HUDEP-2 (cell line): ENCODE results near the gene TYW3.
"Not testable (repeated sequence)": the region's sequence is repeated elsewhere in the genome, so short reads cannot be mapped to it uniquely, and the experiment has no call there.

Experiments
- DNase-seq, 76 experiments: peaks; one replicate each; lab custom pipeline; 2025; ENCODE audit not compliant: unreplicated experiment in 76 of 76; lab: John Stamatoyannopoulos, UW

The TYW3 gene

GRCh38 chr1:74729741-74730478, 3.0 kb upstream of the TYW3 start:
- peak in 20 of 76 experiments; percentile 1 to 55 (median 11) for DNase-seq

- DNase-seq: peak in 32 of 76 experiments; percentile 1 to 70 (median 24)
These were observed 1.4 kb upstream of the TYW3 start for GRCh38 chr1:74731399-74732052.

GRCh38 chr1:74732071-74732946, 643 bp upstream of the TYW3 start:
- DNase-seq: peak in 1 of 76 experiments; percentile 37

GRCh38 chr1:74733604-74734484, 892 bp downstream of the TYW3 start:
- peak in 55 of 76 experiments; percentile 2 to 75 (median 49) for DNase-seq

- no peak for DNase-seq
These were observed 4.4 kb downstream of the TYW3 start for GRCh38 chr1:74737333-74737732.

- not testable (repeated sequence) for DNase-seq
These were observed 7.5 kb downstream of the TYW3 start for GRCh38 chr1:74740307-74740980.

- not testable (repeated sequence) for DNase-seq
These were observed 12.3 kb downstream of the TYW3 start for GRCh38 chr1:74745247-74745646.

- no peak for DNase-seq
These were observed 16.0 kb downstream of the TYW3 start for GRCh38 chr1:74748960-74749359.

GRCh38 chr1:74753104-74753503, 20.2 kb downstream of the TYW3 start:
- no peak for DNase-seq

- DNase-seq: no peak
These were observed 22.5 kb downstream of the TYW3 start for GRCh38 chr1:74755475-74755874.

- DNase-seq: not testable (repeated sequence)
These were observed 23.7 kb downstream of the TYW3 start for GRCh38 chr1:74756650-74757049.

- no peak for DNase-seq
These were observed 30.9 kb downstream of the TYW3 start for GRCh38 chr1:74763807-74764206.

GRCh38 chr1:74766579-74766978, 33.6 kb downstream of the TYW3 start:
- no peak for DNase-seq

GRCh38 chr1:74767490-74767889, 34.5 kb downstream of the TYW3 start:
- peak in 16 of 76 experiments; percentile 2 to 46 (median 9) for DNase-seq

- peak in 21 of 76 experiments; percentile 0 to 46 (median 21) for DNase-seq
These were observed 39.1 kb downstream of the TYW3 start for GRCh38 chr1:74771913-74772515.

GRCh38 chr1:74772945-74773344, 40.0 kb downstream of the TYW3 start:
- no peak for DNase-seq

GRCh38 chr1:74773582-74773981, 40.6 kb downstream of the TYW3 start:
- DNase-seq: no peak

GRCh38 chr1:74775735-74776134, 42.8 kb downstream of the TYW3 start:
- no peak for DNase-seq

GRCh38 chr1:74777525-74777924, 44.6 kb downstream of the TYW3 start:
- no peak for DNase-seq
